SK-N-SH (cell line): ENCODE measurements around the gene SMPD2.

ENCODE experiments used
- GATA2 ChIP-seq: sonication (generic); formaldehyde crosslinking; IDR thresholded peaks from 2 replicates; pipeline ENCODE4 v1.5.0; 2020; ENCODE audit warnings: mild to moderate bottlenecking, missing genetic modification reagents
- JUND ChIP-seq: IDR thresholded peaks from 2 replicates; pipeline ENCODE4 v1.4.0; 2012
- MXI1 ChIP-seq: IDR thresholded peaks from 2 replicates; pipeline ENCODE4 v1.6.1; 2012; ENCODE audit warnings: mild to moderate bottlenecking, low read depth, low read length, improper control_type of control experiment
- RFX5 ChIP-seq: IDR thresholded peaks from 2 replicates; pipeline ENCODE4 v1.6.1; 2012; ENCODE audit warnings: mild to moderate bottlenecking, improper control_type of control experiment, low read length
- SMC3 ChIP-seq: IDR thresholded peaks from 2 replicates; pipeline ENCODE4 v1.6.1; 2012; ENCODE audit warnings: low read depth, low read length, improper control_type of control experiment
- TAF1 ChIP-seq: IDR thresholded peaks from 2 replicates; pipeline ENCODE4 v1.6.1; 2012; ENCODE audit warnings: low read depth, mild to moderate bottlenecking, low read length, moderate library complexity, borderline replicate concordance
- TEAD4 ChIP-seq: IDR thresholded peaks from 2 replicates; pipeline ENCODE4 v1.4.0; 2012; ENCODE audit warnings: mild to moderate bottlenecking, borderline replicate concordance; ENCODE audit not compliant: insufficient read depth
- TF ChIP-seq, protein P1 (sequence below): IDR thresholded peaks from 2 replicates; pipeline ENCODE4 v1.4.0; 2012; ENCODE audit warnings: low read depth
- TF ChIP-seq, protein P2 (sequence below): fragments of 200-600 bp; sonication (generic); IDR thresholded peaks from 2 replicates; pipeline ENCODE4 v1.6.1; 2017; ENCODE audit warnings: antibody characterized with exemption, mild to moderate bottlenecking, moderate library complexity
- TF ChIP-seq, protein P3 (sequence below): IDR thresholded peaks from 2 replicates; pipeline ENCODE4 v1.6.1; 2012; ENCODE audit warnings: mild to moderate bottlenecking, low read depth, low read length, moderate library complexity
- TF ChIP-seq, protein P4 (sequence below): IDR thresholded peaks from 2 replicates; pipeline ENCODE4 v1.4.0; 2012; ENCODE audit warnings: low read depth, borderline replicate concordance

DNA sequence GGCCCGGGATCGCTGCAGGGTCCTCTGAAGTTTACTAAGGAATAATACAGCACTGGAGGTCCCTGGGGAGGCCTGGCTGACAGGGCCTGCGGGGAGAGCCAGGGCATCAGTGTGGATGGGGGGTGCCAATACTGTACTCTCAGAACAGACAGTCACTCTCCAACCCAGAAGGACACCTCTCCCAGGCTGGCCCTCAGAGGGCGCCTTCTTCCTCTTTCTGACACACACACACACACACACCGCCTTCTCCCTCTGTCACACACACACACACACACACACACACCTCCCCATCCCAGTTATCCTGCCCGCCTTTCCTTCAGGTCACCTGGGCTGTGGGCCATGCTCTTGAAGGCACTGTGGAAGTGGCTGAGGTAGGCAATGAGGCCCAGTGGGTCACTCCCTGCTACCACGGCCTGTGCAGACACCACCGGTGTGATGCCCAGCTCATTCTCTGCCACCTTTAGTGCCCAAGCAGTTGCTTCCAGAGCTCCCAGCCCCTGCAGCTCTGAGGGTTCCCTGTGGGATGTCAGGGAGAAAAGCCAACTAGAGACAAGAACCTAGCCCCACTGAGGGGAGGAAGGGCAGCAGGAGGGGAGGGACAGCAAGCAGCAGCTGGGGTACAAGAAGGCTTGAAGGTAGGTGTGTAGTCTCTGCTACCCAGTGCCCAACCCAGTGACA, 7.5 kb downstream of the SMPD2 start:
- TF ChIP-seq, protein P1, sequence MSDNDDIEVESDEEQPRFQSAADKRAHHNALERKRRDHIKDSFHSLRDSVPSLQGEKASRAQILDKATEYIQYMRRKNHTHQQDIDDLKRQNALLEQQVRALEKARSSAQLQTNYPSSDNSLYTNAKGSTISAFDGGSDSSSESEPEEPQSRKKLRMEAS = no peak
- TF ChIP-seq MXI1 = no peak
- no peak for TF ChIP-seq TEAD4
- TF ChIP-seq, protein P2, sequence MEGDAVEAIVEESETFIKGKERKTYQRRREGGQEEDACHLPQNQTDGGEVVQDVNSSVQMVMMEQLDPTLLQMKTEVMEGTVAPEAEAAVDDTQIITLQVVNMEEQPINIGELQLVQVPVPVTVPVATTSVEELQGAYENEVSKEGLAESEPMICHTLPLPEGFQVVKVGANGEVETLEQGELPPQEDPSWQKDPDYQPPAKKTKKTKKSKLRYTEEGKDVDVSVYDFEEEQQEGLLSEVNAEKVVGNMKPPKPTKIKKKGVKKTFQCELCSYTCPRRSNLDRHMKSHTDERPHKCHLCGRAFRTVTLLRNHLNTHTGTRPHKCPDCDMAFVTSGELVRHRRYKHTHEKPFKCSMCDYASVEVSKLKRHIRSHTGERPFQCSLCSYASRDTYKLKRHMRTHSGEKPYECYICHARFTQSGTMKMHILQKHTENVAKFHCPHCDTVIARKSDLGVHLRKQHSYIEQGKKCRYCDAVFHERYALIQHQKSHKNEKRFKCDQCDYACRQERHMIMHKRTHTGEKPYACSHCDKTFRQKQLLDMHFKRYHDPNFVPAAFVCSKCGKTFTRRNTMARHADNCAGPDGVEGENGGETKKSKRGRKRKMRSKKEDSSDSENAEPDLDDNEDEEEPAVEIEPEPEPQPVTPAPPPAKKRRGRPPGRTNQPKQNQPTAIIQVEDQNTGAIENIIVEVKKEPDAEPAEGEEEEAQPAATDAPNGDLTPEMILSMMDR = no peak
- TF ChIP-seq SMC3 = no peak
- TF ChIP-seq RFX5 = no peak
- TF ChIP-seq TAF1 = no peak
- TF ChIP-seq JUND = no peak
- TF ChIP-seq, protein P3, sequence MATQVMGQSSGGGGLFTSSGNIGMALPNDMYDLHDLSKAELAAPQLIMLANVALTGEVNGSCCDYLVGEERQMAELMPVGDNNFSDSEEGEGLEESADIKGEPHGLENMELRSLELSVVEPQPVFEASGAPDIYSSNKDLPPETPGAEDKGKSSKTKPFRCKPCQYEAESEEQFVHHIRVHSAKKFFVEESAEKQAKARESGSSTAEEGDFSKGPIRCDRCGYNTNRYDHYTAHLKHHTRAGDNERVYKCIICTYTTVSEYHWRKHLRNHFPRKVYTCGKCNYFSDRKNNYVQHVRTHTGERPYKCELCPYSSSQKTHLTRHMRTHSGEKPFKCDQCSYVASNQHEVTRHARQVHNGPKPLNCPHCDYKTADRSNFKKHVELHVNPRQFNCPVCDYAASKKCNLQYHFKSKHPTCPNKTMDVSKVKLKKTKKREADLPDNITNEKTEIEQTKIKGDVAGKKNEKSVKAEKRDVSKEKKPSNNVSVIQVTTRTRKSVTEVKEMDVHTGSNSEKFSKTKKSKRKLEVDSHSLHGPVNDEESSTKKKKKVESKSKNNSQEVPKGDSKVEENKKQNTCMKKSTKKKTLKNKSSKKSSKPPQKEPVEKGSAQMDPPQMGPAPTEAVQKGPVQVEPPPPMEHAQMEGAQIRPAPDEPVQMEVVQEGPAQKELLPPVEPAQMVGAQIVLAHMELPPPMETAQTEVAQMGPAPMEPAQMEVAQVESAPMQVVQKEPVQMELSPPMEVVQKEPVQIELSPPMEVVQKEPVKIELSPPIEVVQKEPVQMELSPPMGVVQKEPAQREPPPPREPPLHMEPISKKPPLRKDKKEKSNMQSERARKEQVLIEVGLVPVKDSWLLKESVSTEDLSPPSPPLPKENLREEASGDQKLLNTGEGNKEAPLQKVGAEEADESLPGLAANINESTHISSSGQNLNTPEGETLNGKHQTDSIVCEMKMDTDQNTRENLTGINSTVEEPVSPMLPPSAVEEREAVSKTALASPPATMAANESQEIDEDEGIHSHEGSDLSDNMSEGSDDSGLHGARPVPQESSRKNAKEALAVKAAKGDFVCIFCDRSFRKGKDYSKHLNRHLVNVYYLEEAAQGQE = no peak
- TF ChIP-seq, protein P4, sequence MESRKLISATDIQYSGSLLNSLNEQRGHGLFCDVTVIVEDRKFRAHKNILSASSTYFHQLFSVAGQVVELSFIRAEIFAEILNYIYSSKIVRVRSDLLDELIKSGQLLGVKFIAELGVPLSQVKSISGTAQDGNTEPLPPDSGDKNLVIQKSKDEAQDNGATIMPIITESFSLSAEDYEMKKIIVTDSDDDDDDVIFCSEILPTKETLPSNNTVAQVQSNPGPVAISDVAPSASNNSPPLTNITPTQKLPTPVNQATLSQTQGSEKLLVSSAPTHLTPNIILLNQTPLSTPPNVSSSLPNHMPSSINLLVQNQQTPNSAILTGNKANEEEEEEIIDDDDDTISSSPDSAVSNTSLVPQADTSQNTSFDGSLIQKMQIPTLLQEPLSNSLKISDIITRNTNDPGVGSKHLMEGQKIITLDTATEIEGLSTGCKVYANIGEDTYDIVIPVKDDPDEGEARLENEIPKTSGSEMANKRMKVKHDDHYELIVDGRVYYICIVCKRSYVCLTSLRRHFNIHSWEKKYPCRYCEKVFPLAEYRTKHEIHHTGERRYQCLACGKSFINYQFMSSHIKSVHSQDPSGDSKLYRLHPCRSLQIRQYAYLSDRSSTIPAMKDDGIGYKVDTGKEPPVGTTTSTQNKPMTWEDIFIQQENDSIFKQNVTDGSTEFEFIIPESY = no peak
- no peak for TF ChIP-seq GATA2 (CRISPR knock-in tag)
